DMS114 treated with DMSO at 0.1 percent for 48 hours (cell line): ENCODE measurements around the gene FMNL1.

ENCODE experiments used
- DNase-seq: peaks from one replicate; lab custom pipeline; 2025; ENCODE audit not compliant: unreplicated experiment; lab: John Stamatoyannopoulos, UW

Gene FMNL1

GRCh38 chr17:45257115-45257514 is 35.4 kb downstream of the FMNL1 start:
- no peak for DNase-seq

- no peak for DNase-seq
These were observed 37.3 kb downstream of the FMNL1 start for GRCh38 chr17:45258981-45259380.

- DNase-seq = no peak
These were observed 38.6 kb downstream of the FMNL1 start for GRCh38 chr17:45260204-45260783.

GRCh38 chr17:45261577-45262515 is 40.2 kb downstream of the FMNL1 start, which contains the start of gene SPATA32:
SPATA32 (minus strand) TSS chr17:45262094; CDS start chr17:45262016, 78 bp downstream.
- DNase-seq = no peak

- DNase-seq = no peak
These were observed 41.1 kb downstream of the FMNL1 start for GRCh38 chr17:45262516-45263476.

GRCh38 chr17:45263477-45263860 is 41.8 kb downstream of the FMNL1 start:
- no peak for DNase-seq

- DNase-seq = no peak
These were observed 42.7 kb downstream of the FMNL1 start for GRCh38 chr17:45264430-45264829.

GRCh38 chr17:45264988-45265387 is 43.3 kb downstream of the FMNL1 start:
- no peak for DNase-seq

- DNase-seq = no peak
These were observed 44.1 kb downstream of the FMNL1 start for GRCh38 chr17:45265821-45266220.

- DNase-seq = no peak
These were observed 44.8 kb downstream of the FMNL1 start for GRCh38 chr17:45266372-45266926.

GRCh38 chr17:45267436-45268055 is 45.9 kb downstream of the FMNL1 start:
- no peak for DNase-seq

- no peak for DNase-seq
These were observed 48.2 kb downstream of the FMNL1 start for GRCh38 chr17:45269912-45270311.

- peak; percentile 5 for DNase-seq
These were observed 49.2 kb downstream of the FMNL1 start for GRCh38 chr17:45270828-45271418.

GRCh38 chr17:45271603-45272002 is 49.9 kb downstream of the FMNL1 start:
- DNase-seq = no peak

GRCh38 chr17:45273551-45273957 is 51.9 kb downstream of the FMNL1 start:
- DNase-seq = no peak

- DNase-seq = no peak
These were observed 52.3 kb downstream of the FMNL1 start for GRCh38 chr17:45274033-45274432.

- no peak for DNase-seq
These were observed 54.3 kb downstream of the FMNL1 start for GRCh38 chr17:45276031-45276430.

GRCh38 chr17:45277216-45277849 is 55.6 kb downstream of the FMNL1 start:
- DNase-seq = peak; percentile 82

GRCh38 chr17:45277992-45278391 is 56.3 kb downstream of the FMNL1 start:
- DNase-seq = no peak

- no peak for DNase-seq
These were observed 58.2 kb downstream of the FMNL1 start for GRCh38 chr17:45279898-45280297.
